HL-60 (cell line): Measurements from ENCODE around the gene AP2B1.

Experiments used
- DNase-seq, 2 experiments: peaks; one replicate each; pipeline ENCODE4 v3.0.0-alpha.2; 2010 to 2020; ENCODE audit warnings: low read depth in 1 of 2, low spot score in 1 of 2
- H3K27ac ChIP-seq: fragments of 250-450 bp; sonication (Bioruptor Pico); replicated peaks from 2 replicates; pipeline ENCODE4 v1.5.1; 2020; ENCODE audit warnings: mild to moderate bottlenecking, moderate library complexity
- H3K27me3 ChIP-seq: fragments of 250-450 bp; sonication (Bioruptor Pico); 2 replicates; pipeline ENCODE4 v1.5.1; 2021; ENCODE audit warnings: mild to moderate bottlenecking, moderate library complexity; ENCODE audit not compliant: insufficient read depth, poor library complexity, severe bottlenecking
- H3K4me3 ChIP-seq: replicated peaks from 2 replicates; pipeline ENCODE4 v1.5.1; 2011; ENCODE audit warnings: mild to moderate bottlenecking, control low read depth, low read length; ENCODE audit not compliant: insufficient read depth
- GABPA ChIP-seq: IDR thresholded peaks from 2 replicates; pipeline ENCODE4 v1.6.1; 2012; ENCODE audit warnings: low read depth
- POLR2AphosphoS5 ChIP-seq: IDR thresholded peaks from 2 replicates; pipeline ENCODE4 v1.6.1; 2012; ENCODE audit warnings: low read depth
- SPI1 ChIP-seq: IDR thresholded peaks from 2 replicates; pipeline ENCODE4 v1.6.1; 2012; ENCODE audit warnings: low read depth, mild to moderate bottlenecking, borderline replicate concordance
- TF ChIP-seq, protein P1 (sequence below): IDR thresholded peaks from 2 replicates; pipeline ENCODE4 v1.6.1; 2012; ENCODE audit warnings: low read depth; ENCODE audit not compliant: insufficient replicate concordance
- TF ChIP-seq, protein P2 (sequence below): IDR thresholded peaks from one replicate; pipeline ENCODE4 v1.5.1; 2011; ENCODE audit warnings: low read length, control low read depth, inconsistent platforms; ENCODE audit not compliant: insufficient read depth

The AP2B1 gene

DNA sequence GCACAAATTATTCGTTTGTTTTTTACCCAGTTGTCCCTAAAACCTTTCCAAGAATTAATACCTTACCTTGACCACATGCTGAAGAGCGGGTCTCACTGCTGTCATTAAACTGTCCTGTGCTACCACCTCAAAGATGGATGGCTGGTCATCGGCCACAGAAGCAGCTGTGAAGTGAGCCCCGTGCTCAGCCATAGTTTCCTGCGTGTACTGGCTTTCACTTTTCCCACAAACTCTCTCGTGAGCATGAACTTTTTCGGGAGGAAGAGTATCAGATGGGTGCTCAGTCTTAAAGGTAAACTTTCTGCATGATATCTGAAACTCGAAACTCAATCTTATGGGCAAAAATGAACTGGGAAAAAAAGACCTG, 9.3 kb upstream of the AP2B1 start:
- peak in 1 of 2 experiments; percentile 19 for DNase-seq
- Histone ChIP-seq H3K27me3 (no peaks in the 10 kb centered on the region), H3K27ac (peak overlapping the region; percentile 91), H3K4me3 (peak overlapping the region; percentile 82)
- TF ChIP-seq GABPA (no peak), SPI1 (no peak), POLR2AphosphoS5 (no peak)
- TF ChIP-seq, protein P1, sequence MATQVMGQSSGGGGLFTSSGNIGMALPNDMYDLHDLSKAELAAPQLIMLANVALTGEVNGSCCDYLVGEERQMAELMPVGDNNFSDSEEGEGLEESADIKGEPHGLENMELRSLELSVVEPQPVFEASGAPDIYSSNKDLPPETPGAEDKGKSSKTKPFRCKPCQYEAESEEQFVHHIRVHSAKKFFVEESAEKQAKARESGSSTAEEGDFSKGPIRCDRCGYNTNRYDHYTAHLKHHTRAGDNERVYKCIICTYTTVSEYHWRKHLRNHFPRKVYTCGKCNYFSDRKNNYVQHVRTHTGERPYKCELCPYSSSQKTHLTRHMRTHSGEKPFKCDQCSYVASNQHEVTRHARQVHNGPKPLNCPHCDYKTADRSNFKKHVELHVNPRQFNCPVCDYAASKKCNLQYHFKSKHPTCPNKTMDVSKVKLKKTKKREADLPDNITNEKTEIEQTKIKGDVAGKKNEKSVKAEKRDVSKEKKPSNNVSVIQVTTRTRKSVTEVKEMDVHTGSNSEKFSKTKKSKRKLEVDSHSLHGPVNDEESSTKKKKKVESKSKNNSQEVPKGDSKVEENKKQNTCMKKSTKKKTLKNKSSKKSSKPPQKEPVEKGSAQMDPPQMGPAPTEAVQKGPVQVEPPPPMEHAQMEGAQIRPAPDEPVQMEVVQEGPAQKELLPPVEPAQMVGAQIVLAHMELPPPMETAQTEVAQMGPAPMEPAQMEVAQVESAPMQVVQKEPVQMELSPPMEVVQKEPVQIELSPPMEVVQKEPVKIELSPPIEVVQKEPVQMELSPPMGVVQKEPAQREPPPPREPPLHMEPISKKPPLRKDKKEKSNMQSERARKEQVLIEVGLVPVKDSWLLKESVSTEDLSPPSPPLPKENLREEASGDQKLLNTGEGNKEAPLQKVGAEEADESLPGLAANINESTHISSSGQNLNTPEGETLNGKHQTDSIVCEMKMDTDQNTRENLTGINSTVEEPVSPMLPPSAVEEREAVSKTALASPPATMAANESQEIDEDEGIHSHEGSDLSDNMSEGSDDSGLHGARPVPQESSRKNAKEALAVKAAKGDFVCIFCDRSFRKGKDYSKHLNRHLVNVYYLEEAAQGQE: no peak
- TF ChIP-seq, protein P2, sequence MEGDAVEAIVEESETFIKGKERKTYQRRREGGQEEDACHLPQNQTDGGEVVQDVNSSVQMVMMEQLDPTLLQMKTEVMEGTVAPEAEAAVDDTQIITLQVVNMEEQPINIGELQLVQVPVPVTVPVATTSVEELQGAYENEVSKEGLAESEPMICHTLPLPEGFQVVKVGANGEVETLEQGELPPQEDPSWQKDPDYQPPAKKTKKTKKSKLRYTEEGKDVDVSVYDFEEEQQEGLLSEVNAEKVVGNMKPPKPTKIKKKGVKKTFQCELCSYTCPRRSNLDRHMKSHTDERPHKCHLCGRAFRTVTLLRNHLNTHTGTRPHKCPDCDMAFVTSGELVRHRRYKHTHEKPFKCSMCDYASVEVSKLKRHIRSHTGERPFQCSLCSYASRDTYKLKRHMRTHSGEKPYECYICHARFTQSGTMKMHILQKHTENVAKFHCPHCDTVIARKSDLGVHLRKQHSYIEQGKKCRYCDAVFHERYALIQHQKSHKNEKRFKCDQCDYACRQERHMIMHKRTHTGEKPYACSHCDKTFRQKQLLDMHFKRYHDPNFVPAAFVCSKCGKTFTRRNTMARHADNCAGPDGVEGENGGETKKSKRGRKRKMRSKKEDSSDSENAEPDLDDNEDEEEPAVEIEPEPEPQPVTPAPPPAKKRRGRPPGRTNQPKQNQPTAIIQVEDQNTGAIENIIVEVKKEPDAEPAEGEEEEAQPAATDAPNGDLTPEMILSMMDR: no peak

DNA sequence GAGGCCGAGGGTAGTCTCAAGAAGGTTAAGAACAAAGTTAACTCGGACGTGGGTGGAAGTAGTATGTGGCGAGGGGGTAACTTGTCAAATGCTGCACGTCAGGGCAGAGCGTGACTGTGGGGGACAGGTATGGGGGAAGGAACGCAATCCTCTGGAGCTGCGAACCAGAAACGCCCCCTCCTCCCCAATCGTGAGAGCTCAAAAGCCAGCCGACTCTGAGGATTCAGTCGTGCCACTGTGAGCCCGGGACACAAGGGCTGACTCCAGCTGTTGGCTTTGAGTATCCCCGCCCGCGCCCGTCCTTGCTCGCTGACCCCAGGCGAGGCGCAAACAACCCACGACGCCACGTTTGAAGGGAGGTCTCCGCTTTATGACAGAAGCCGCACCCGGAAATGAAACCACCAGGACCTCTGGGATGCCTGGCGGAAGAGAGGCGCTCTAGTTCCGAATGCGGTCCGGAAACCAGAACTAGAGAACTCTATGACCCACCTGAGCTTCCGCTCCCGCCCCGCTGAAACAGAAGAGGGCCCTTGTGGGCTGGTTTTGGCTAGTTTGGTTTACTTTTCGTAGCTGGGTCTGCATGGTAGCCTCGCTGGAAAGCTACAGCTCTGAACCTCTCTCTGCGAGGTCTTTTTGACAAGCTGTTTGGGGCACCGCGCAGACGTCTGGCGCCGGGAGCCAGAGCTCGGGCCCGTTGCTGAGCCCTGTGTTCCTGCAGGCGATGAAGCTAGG, 8.8 kb upstream of the AP2B1 start, which contains the start of gene PEX12:
TSS of gene PEX12 (minus strand) at position 375 of the 732 bp plus-strand sequence. CDS start 550 bp downstream, outside the sequence.
- H3K27ac ChIP-seq: peak within 1 kb of the TSS; percentile 91
- DNase-seq: peak; percentile 89 to 95
- TF ChIP-seq GABPA (peak; percentile 94), SPI1 (peak; percentile 39; the same call in 1 of the 2 replicates), POLR2AphosphoS5 (peak; percentile 87)
- TF ChIP-seq, protein P2: no peak
- TF ChIP-seq, protein P1: peak; percentile 61

DNA sequence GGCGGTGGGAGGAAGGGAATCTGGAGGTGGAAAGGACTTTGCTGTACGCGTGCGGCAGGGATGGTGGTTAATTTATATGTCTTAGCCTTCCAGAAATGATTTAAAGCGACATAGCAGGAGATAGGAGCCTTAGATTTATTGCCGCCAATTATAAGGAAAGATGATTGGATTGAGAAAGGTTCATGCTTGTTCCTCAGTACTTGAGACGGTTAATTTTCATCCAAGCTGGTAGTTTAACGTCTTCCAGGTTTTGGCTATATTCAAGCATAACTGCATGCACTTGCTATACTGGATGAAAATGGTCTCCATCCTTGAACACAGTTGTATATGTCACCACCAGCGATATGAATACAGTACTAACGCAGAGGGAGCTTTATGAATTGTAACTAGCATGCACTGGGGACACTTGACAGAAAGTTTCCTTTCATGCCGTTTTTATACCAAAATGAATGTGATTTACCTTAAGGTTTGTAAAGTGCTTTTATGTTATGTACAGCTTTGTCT, 8.1 kb upstream of the AP2B1 start:
- Histone ChIP-seq H3K4me3 (peak overlapping the region; percentile 82), H3K27me3 (no peaks in the 10 kb centered on the region), H3K27ac (peak overlapping the region; percentile 91)
- DNase-seq: no peak
- TF ChIP-seq SPI1: no peak
- TF ChIP-seq, protein P1: no peak
- TF ChIP-seq, protein P2: no peak
- TF ChIP-seq GABPA: no peak
- no peak for TF ChIP-seq POLR2AphosphoS5

More for the DNA sequence above, 8.8 kb upstream of the AP2B1 start, which contains the start of gene PEX12:
- peak within 1 kb of the TSS; percentile 82 for H3K4me3 ChIP-seq
- no peaks in the 10 kb centered on the region for H3K27me3 ChIP-seq
